Mesodermal cell (in vitro differentiated cells): Measurements from ENCODE around the gene EWSR1.

Source experiments
- H3K27ac ChIP-seq: 2 replicates; pipeline ENCODE4 v1.7.0; 2013; ENCODE audit warnings: mild to moderate bottlenecking, low read depth, low read length, moderate library complexity; ENCODE audit not compliant: severe bottlenecking
- H3K36me3 ChIP-seq: 2 replicates; pipeline ENCODE4 v1.7.1; 2013; ENCODE audit warnings: mild to moderate bottlenecking, low read length, moderate library complexity; ENCODE audit not compliant: control insufficient read depth, insufficient read depth
- H3K4me1 ChIP-seq: one replicate; pipeline ENCODE4 v1.7.1; 2013; ENCODE audit warnings: mild to moderate bottlenecking, low read length; ENCODE audit not compliant: insufficient read depth, control insufficient read depth, poor library complexity, severe bottlenecking
- H3K4me3 ChIP-seq: 2 replicates; pipeline ENCODE4 v1.7.0; 2013; ENCODE audit warnings: low read length, control low read depth, mild to moderate bottlenecking; ENCODE audit not compliant: insufficient read depth, poor library complexity, severe bottlenecking; ENCODE audit errors: extremely low read depth
- H3K9me3 ChIP-seq: 2 replicates; pipeline ENCODE4 v1.7.1; 2013; ENCODE audit warnings: mild to moderate bottlenecking, low read length, moderate library complexity; ENCODE audit not compliant: control insufficient read depth
- WGBS, 2 experiments: methylation state at CpG; one replicate each; pipeline ENCODE4 v1.1.5; 2013; ENCODE audit warnings: missing lambda C conversion rate in 2 of 2; ENCODE audit not compliant: insufficient coverage in 2 of 2; 5-methylcytosine and 5-hydroxymethylcytosine counted together

The EWSR1 gene

GRCh38 chr22:29307596-29308147, 39.6 kb downstream of the EWSR1 start:
- Histone ChIP-seq H3K4me3 (peak overlapping the region; percentile 71), H3K36me3 (peaks cover 15% of the 10 kb centered on the region), H3K27ac (no peak overlapping the region), H3K4me1 (peaks cover 18% of the 10 kb centered on the region), H3K9me3 (no peaks in the 10 kb centered on the region)
- WGBS, 2 experiments, result 73 to 86% methylated on average over 16 to 18 of the region's 20 CpGs

DNA sequence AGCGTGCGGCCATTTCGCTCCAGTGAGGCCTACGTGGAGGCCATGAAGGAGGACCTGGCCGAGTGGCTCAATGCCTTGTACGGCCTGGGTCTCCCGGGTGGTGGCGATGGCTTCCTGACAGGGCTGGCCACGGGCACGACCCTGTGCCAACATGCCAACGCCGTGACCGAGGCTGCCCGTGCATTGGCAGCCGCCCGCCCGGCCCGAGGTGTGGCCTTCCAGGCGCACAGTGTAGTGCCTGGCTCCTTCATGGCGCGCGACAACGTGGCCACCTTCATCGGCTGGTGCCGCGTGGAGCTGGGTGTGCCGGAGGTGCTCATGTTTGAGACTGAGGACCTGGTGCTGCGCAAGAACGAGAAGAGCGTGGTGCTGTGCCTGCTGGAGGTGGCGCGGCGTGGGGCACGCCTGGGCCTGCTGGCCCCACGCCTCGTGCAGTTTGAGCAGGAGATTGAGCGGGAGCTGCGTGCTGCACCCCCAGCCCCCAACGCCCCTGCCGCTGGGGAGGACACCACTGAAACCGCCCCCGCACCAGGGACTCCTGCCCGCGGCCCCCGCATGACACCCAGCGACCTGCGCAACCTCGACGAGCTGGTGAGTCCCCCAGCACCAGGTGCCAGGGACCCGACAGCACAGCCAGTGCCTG, 40.2 kb downstream of the EWSR1 start:
- H3K9me3 ChIP-seq, result no peaks in the 10 kb centered on the region
- no peak overlapping the region for H3K27ac ChIP-seq
- peaks cover 21% of the 10 kb centered on the region for H3K36me3 ChIP-seq
- peaks cover 18% of the 10 kb centered on the region for H3K4me1 ChIP-seq
- 94 to 97% methylated on average over 49 to 50 of the region's 50 CpGs for WGBS, 2 experiments
- H3K4me3 ChIP-seq, result peak overlapping the region; percentile 71

GRCh38 chr22:29308791-29309262, 40.8 kb downstream of the EWSR1 start:
- Histone ChIP-seq H3K4me1 (peaks cover 21% of the 10 kb centered on the region), H3K9me3 (no peaks in the 10 kb centered on the region), H3K36me3 (peaks cover 22% of the 10 kb centered on the region), H3K4me3 (no peak overlapping the region), H3K27ac (no peak overlapping the region)
- 80 to 82% methylated on average over 5 to 13 of the region's 13 CpGs for WGBS, 2 experiments

DNA sequence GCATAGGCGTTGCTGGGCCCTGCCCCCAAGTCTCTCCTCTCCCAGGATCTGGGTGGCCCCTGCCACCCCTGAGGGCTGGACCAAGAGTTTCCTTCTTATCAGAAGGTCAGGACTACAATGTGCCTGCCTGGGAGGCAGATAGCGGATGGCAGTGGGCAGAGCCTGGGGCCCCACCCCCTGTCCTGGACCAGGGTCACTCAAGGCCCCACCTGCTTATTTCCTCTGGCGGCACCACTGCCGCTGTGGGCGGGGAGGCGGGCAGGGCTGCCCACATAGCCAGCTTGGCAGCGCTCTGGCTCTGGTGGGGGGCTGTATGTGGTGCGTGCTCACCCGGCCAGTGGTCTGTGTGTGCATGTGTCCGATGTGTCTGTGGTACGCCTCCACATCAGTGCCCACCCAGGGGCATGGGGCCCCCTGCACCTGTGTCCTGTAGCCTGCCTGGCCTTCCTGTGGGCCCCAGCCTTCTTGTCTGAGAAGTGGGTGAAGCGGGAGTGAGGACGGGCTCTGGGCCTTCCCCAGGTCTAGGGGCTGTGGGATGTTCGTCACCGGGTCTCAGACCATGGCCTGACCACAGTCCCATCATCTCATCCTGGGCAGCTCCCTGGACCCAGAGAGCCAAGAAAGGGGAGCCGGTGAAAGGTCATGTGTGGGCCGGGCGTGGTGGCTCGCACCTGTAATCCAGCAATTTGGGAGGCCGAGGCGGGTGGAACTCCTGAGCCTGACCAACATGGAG, 41.4 kb downstream of the EWSR1 start:
- Histone ChIP-seq H3K36me3 (peaks cover 22% of the 10 kb centered on the region), H3K27ac (no peak overlapping the region), H3K4me1 (peaks cover 23% of the 10 kb centered on the region), H3K9me3 (no peaks in the 10 kb centered on the region), H3K4me3 (no peak overlapping the region)
- WGBS, 2 experiments, result 95 to 98% methylated on average over 10 to 17 of the region's 21 CpGs

GRCh38 chr22:29310065-29310862, 42.2 kb downstream of the EWSR1 start:
- Histone ChIP-seq H3K9me3 (no peaks in the 10 kb centered on the region), H3K4me3 (no peak overlapping the region), H3K36me3 (peaks cover 22% of the 10 kb centered on the region), H3K27ac (peak overlapping the region; percentile 69), H3K4me1 (peaks cover 23% of the 10 kb centered on the region)
- WGBS, 2 experiments, result 86 to 90% methylated on average over 16 to 21 of the region's 28 CpGs

GRCh38 chr22:29310863-29311339, 42.8 kb downstream of the EWSR1 start:
- Histone ChIP-seq H3K9me3 (no peaks in the 10 kb centered on the region), H3K4me3 (no peak overlapping the region), H3K4me1 (peaks cover 23% of the 10 kb centered on the region), H3K27ac (peak overlapping the region; percentile 69), H3K36me3 (peaks cover 22% of the 10 kb centered on the region)
- WGBS, 2 experiments, result 49 to 51% methylated on average over 4 to 12 of the region's 18 CpGs

- Histone ChIP-seq H3K36me3 (peaks cover 22% of the 10 kb centered on the region), H3K4me3 (no peak overlapping the region), H3K9me3 (no peaks in the 10 kb centered on the region), H3K4me1 (peaks cover 23% of the 10 kb centered on the region), H3K27ac (peak overlapping the region; percentile 69)
- 90 to 92% methylated on average over 44 to 50 of the region's 50 CpGs for WGBS, 2 experiments
Observed at GRCh38 chr22:29311464-29312217, 43.6 kb downstream of the EWSR1 start.

GRCh38 chr22:29312218-29313125, 44.4 kb downstream of the EWSR1 start:
- Histone ChIP-seq H3K36me3 (peaks cover 22% of the 10 kb centered on the region), H3K9me3 (no peaks in the 10 kb centered on the region), H3K4me3 (no peak overlapping the region), H3K4me1 (peaks cover 23% of the 10 kb centered on the region), H3K27ac (no peak overlapping the region)
- 95 to 97% methylated on average over 23 of the region's 25 CpGs for WGBS, 2 experiments

- H3K27ac ChIP-seq, result no peak overlapping the region
- no peak overlapping the region for H3K4me3 ChIP-seq
- peaks cover 23% of the 10 kb centered on the region for H3K4me1 ChIP-seq
- H3K9me3 ChIP-seq, result no peaks in the 10 kb centered on the region
- H3K36me3 ChIP-seq, result peaks cover 22% of the 10 kb centered on the region
- 76 to 82% methylated on average over 37 to 44 of the region's 44 CpGs for WGBS, 2 experiments
Observed at GRCh38 chr22:29313126-29313575, 45.1 kb downstream of the EWSR1 start.
